ENCODE measurements around the gene GEMIN4.

GRCh38 chr17:700504-701094, 51.5 kb downstream of the GEMIN4 start:
- peak; percentile 50 for TF ChIP-seq CTCF (IDR thresholded peaks at IDR 0.05; ENCODE audit: low read depth, low read length)
- no peak for TF ChIP-seq EZH2phosphoT487 (IDR thresholded peaks at IDR 0.05; ENCODE audit: low read depth)
